Heart right ventricle (tissue), 16 donors: ENCODE data around the gene YY1AP1. TPM values are rescaled to one million over a fixed set of nuclear protein-coding genes. Genes with fewer than 3 reads are reported as not detected.
A peak's percentile ranks its signal among the peaks of the same experiment; 100 is the strongest.
"Not testable (repeated sequence)": the region's sequence is repeated elsewhere in the genome, so short reads cannot be mapped to it uniquely, and the experiment has no call there.

Experiments
- ATAC-seq, 8 donors: fragments of 200-7000 bp; cut with Tn5 transposase; one replicate each; pipeline ENCODE4 v1.9.1; 2020; ENCODE audit warnings: mild to moderate bottlenecking in 8 of 8, moderate library complexity in 8 of 8, moderate number of reproducible peaks in 1 of 8
- DNase-seq, 2 donors: peaks; one replicate each; pipeline ENCODE4 v3.0.0-alpha.2; 2020
- H3K27ac ChIP-seq, 10 donors: fragments of 200-600 bp; sonication (generic) in 2 of 10; one replicate each; pipeline versions ENCODE4 v1.5.0 to v1.8.0; 2020 to 2022; ENCODE audit warnings: mild to moderate bottlenecking in 3 of 10
- H3K27me3 ChIP-seq, 7 donors: fragments of 200-600 bp; one replicate each; pipeline ENCODE4 v1.8.0; 2021 to 2022; ENCODE audit warnings: mild to moderate bottlenecking in 2 of 7
- H3K36me3 ChIP-seq, 9 donors: fragments of 200-600 bp; sonication (generic) in 1 of 9; one replicate each; pipeline versions ENCODE4 v1.5.0 to v1.8.0; 2020 to 2022; ENCODE audit warnings: mild to moderate bottlenecking in 2 of 9
- H3K4me1 ChIP-seq, 9 donors: fragments of 200-600 bp; sonication (generic) in 1 of 9; one replicate each; pipeline versions ENCODE4 v1.5.0 to v1.8.0; 2020 to 2022; ENCODE audit warnings: mild to moderate bottlenecking in 4 of 9
- H3K4me3 ChIP-seq, 10 donors: fragments of 200-600 bp; sonication (generic) in 2 of 10; one replicate each; pipeline versions ENCODE4 v1.5.0 to v1.8.0; 2020 to 2022; ENCODE audit warnings: mild to moderate bottlenecking in 7 of 10, moderate library complexity in 2 of 10
- H3K9me3 ChIP-seq, 11 donors: fragments of 200-600 bp in 10 of 11; sonication (generic) in 2 of 11; one replicate each; pipeline versions ENCODE4 v1.5.0 to v1.8.0; 2013 to 2022; ENCODE audit warnings: mild to moderate bottlenecking in 2 of 11, control low read depth in 1 of 11, moderate library complexity in 1 of 11
- WGBS, 2 donors: extraction: QIAGEN DNeasy Blood & Tissue Kit; methylation state at CpG; one replicate each; pipeline ENCODE4 v1.1.7; 2013; ENCODE audit warnings: inconsistent platforms in 1 of 2; 5-methylcytosine and 5-hydroxymethylcytosine counted together
- intact Hi-C, 10 donors: fragments of 100-400 bp; cut with DNase I; formaldehyde crosslinking; loops; one replicate each; pipeline versions ENCODE4 v1.11.1 to v1.14.2; 2022
- polyA plus RNA-seq, 2 donors: library from polyadenylated mRNA; stranded (reverse); fragments of 200-250 nt; gene quantifications; one replicate each; pipeline ENCODE4 v1.2.3, GENCODE V29; 2013
- total RNA-seq, 10 donors: library from RNA; stranded (reverse); fragmentation: NEBNext Ultra II Directional in 3 of 10; extraction: Animal tissue kit (Norgen Biotek cat#: 25700) in 3 of 10; gene quantifications; one replicate each; pipeline versions ENCODE4 v1.2.1 to v1.2.4, GENCODE V29; 2021 to 2023
- TF ChIP-seq, protein P1 (sequence below), 9 donors: fragments of 200-600 bp; sonication (generic) in 2 of 9; IDR thresholded peaks; one replicate each; pipeline versions ENCODE4 v1.5.0 to v1.8.0; 2021 to 2022; ENCODE audit warnings: antibody characterized with exemption in 9 of 9, mild to moderate bottlenecking in 5 of 9, moderate library complexity in 1 of 9
- donor health status: Arrhythmogenic right ventricular cardiomyopathy.
- donor health status: ischemic (EF 13 %, LVEDD 7.1; RV severe dilation, severe dysfunction).
- donor health status: healthy with polysubstance abuse.
- donor health status: DM: no; HTN: yes; CAD: no.
- donor health status: DM: no; HTN: no; CAD: no.
- donor health status: ischemic (EF 25% LVEDD 6.9; RV normal size, moderate dysfunction).
- donor health status: ischemic (EF 25% LVEDD 5.7; RV mildly dilated, moderate dysfunction).
- donor health status: healthy.
- donor health status: DM: yes; HTN: yes; CAD: no.
- donor health status: Ischemic cardiomyopathy.
- donor health status: ischemic (EF 35%, LVEDD 5.7; RV mildly dilated, moderate dysfunction).
- donor health status: nonischemic (EF 11% LVEDD 7.7; RV severe dilation, severe dysfunction).
- donor health status: DM: yes; HTN: yes; CAD: no.
- donor health status: PGD.
- donor health status: ischemic (EF 29% LVEDD 5.4; RV normal size, mild dysfunction).
- donor health status: nonischemic (EF 23%, LVEDD 6.1; RV moderate dilation, normal function).

The YY1AP1 gene
- total and polyA plus RNA-seq, 12 donors: 32.3 to 85.1 (median 66.3) TPM

DNA sequence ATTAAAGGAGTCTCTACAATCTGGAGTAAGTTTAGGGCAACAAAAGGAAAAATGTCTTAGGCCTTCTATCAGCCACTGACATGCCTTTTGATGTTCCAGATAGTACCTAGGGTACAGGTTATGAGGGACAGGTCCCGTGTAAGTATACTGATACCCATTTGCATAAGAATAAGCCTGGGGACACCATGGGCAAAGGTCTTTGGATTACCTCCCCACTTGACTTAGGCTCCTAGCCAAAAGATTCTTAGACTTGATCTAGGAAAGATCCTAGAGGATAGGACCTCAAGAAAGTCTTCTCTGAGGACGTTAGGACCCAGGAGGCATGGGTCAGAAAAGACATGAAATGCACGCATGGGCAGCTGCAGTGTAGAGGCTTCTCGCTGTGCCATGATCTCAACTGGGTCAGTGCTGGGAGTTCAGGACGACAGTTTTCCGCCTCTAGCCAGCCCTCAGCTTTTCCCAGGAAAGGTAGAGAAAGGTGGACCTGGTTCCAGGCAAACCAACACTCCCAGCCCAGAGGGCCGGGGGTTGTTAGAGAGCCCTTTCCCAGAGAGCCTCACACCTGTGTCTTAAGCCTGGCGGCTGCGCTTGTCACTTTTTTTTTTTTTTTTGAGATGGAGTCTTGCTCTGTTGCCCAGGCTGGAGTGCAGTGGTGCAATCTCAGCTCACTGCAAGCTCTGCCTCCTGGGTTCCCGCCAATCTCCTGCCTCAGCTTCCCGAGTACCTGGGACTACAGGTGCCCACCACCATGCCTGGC, 52.0 kb downstream of the YY1AP1 start:
- ATAC-seq (peak in 3 of 8 donors; percentile 7 to 50 (median 10)), DNase-seq (no peak)
- H3K27me3 ChIP-seq: no peaks in the 10 kb centered on the region
- TF ChIP-seq, protein P1, sequence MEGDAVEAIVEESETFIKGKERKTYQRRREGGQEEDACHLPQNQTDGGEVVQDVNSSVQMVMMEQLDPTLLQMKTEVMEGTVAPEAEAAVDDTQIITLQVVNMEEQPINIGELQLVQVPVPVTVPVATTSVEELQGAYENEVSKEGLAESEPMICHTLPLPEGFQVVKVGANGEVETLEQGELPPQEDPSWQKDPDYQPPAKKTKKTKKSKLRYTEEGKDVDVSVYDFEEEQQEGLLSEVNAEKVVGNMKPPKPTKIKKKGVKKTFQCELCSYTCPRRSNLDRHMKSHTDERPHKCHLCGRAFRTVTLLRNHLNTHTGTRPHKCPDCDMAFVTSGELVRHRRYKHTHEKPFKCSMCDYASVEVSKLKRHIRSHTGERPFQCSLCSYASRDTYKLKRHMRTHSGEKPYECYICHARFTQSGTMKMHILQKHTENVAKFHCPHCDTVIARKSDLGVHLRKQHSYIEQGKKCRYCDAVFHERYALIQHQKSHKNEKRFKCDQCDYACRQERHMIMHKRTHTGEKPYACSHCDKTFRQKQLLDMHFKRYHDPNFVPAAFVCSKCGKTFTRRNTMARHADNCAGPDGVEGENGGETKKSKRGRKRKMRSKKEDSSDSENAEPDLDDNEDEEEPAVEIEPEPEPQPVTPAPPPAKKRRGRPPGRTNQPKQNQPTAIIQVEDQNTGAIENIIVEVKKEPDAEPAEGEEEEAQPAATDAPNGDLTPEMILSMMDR (IDR thresholded peaks at IDR 0.05): no peak
- H3K36me3 ChIP-seq: no peaks in the 10 kb centered on the region
- peaks cover 0 to 21% (median 0%) of the 10 kb centered on the region in 9 donors for H3K4me1 ChIP-seq
- H3K4me3 ChIP-seq: peak overlapping the region in 6 of 10 donors; percentile 13 to 54 (median 39)
- WGBS, 2 donors: 85 to 86% methylated on average over 11 of the region's 11 CpGs
- peak overlapping the region in 6 of 10 donors; percentile 40 to 78 (median 54) for H3K27ac ChIP-seq
- H3K9me3 ChIP-seq: peaks cover 0 to 4% (median 0%) of the 10 kb centered on the region in 11 donors
- intact Hi-C loops: no loop called here

DNA sequence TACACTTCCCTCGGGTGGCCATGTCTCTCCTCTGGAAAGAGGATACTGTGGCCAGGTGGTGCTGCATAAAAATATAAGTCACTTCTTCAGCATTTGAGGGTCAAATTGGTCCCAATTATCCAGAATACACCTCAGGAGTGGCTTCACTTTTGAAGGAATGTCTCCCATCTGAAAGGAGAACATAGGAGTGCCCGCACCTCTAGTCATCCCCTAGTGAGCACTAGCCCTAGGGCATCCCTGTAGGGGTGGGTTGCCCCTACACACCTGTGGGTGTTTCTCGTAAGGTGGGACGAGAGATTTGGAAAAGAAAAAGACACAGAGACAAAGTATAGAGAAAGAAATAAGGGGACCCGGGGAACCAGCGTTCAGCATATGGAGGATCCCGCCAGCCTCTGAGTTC, 62.1 kb downstream of the YY1AP1 start:
- H3K9me3 ChIP-seq, H3K27ac ChIP-seq, DNase-seq, H3K27me3 ChIP-seq, H3K4me3 ChIP-seq, H3K36me3 ChIP-seq, intact Hi-C loops, H3K4me1 ChIP-seq, ATAC-seq: not testable (repeated sequence)
- WGBS, 2 donors: 63 to 88% methylated on average over 4 of the region's 7 CpGs

DNA sequence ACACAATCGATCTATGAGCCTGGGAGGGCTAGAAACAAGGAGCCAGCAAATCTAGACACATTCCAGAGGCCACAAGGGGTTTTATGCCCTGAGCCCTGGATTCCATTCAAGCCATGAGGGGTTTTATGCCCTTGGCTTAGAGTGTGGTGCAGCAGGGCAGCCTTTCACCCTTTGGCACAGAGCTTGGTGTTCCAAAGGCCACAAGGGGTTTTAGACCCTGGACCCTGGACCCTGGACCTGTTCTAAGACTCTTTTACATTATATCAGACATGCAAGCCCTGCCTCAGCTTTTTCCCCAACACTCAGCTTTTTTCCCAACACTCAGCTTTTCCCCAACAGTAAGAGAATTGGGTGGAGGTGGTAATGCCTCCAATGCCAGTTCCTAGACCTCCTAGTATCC, 65.2 kb downstream of the YY1AP1 start:
- ATAC-seq (no peak), DNase-seq (no peak)
- H3K27ac ChIP-seq: no peak overlapping the region
- no peaks in the 10 kb centered on the region for H3K4me1 ChIP-seq
- TF ChIP-seq, protein P1 (IDR thresholded peaks at IDR 0.05): no peak
- H3K36me3 ChIP-seq: no peaks in the 10 kb centered on the region
- intact Hi-C loops: no loop called here
- H3K4me3 ChIP-seq: no peak overlapping the region
- H3K27me3 ChIP-seq: no peaks in the 10 kb centered on the region
- 70 to 85% methylated on average over 1 of the region's 1 CpG for WGBS, 2 donors
- H3K9me3 ChIP-seq: no peaks in the 10 kb centered on the region

DNA sequence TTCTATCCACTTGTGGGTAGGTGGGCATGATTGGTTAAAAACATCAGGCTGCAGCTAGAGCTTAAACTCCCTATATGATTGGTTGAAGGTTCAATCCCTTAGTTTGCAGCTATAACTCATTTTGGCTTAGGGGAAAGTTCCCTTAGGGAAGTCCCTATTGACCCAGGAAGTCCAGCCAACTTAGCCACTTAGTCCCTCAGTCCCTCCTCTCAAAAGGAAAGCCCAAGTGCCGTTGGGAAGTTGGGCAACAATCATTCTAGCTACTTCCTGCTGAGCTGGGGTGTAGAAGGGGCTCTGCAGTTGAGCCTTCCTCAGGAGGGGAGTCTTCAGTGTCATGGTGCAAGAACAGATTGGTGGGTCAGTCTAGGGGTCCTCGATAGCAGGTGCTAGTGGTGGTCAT, 66.4 kb downstream of the YY1AP1 start:
- 48 to 71% methylated on average over 2 of the region's 2 CpGs for WGBS, 2 donors
- H3K27me3 ChIP-seq: no peaks in the 10 kb centered on the region
- no peaks in the 10 kb centered on the region for H3K4me1 ChIP-seq
- ATAC-seq (no peak), DNase-seq (no peak)
- H3K36me3 ChIP-seq: no peaks in the 10 kb centered on the region
- no peaks in the 10 kb centered on the region for H3K9me3 ChIP-seq
- intact Hi-C loops: no loop called here
- no peak overlapping the region for H3K27ac ChIP-seq
- TF ChIP-seq, protein P1 (IDR thresholded peaks at IDR 0.05): no peak
- H3K4me3 ChIP-seq: no peak overlapping the region

DNA sequence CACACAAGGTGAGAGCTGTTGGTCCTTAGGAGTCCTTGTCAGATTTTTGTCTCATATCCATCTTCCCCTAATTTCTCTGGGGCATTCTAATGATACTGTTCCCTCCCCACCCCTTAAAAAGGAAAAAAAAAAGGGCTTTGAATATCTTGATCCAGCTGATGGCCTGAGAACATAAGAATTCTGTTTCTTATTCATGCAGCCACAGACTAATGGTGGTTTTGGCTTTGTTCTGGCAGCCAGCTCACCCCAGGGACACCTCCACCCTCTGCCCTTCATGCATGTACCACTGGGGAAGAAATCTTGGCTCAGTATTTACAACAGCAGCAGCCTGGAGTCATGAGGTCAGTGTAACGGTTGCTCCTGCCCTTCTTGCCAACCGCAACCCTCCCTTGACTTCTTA, 75.3 kb downstream of the YY1AP1 start:
- H3K9me3 ChIP-seq, intact Hi-C loops, H3K27ac ChIP-seq, ATAC-seq, H3K4me3 ChIP-seq, DNase-seq, H3K4me1 ChIP-seq, H3K27me3 ChIP-seq: not testable (repeated sequence)
- H3K36me3 ChIP-seq: peaks cover 0 to 22% (median 7%) of the 10 kb centered on the region in 9 donors
- no CpG with 5 or more reads among the region's 2 CpGs for WGBS, 2 donors

DNA sequence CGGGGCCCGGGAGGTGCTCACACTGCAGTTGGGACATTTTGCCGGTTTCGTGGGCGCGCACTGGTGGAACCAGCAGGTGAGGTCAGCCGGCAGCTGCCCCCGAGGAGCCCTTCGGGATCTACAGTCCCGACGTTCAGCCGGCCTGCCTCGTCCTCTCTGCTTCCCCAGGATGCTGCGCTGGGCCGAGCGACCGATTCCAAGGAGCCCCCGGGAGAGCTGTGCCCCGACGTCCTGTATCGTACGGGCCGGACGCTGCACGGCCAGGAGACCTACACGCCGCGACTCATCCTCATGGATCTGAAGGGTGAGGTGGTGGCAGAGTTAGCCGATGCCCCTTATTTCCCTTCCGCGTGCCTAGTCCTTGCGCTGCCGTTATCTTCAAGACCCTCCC, 78.3 kb downstream of the YY1AP1 start:
- DNase-seq, H3K4me1 ChIP-seq, H3K9me3 ChIP-seq, intact Hi-C loops, H3K27ac ChIP-seq, H3K27me3 ChIP-seq: not testable (repeated sequence)
- peaks cover 0 to 21% (median 7%) of the 10 kb centered on the region in 9 donors for H3K36me3 ChIP-seq
- peak overlapping the region in 9 of 10 donors; percentile 45 to 78 (median 66) for H3K4me3 ChIP-seq
- ATAC-seq: peak; percentile 5 to 67 (median 40)
- WGBS, 2 donors: 0 to 2% methylated on average over 5 of the region's 33 CpGs
